GM19395 (cell line): ENCODE results near the gene COBL.

Experiments
- ATAC-seq: cut with Tn5 transposase; IDR thresholded peaks from one replicate; pipeline ENCODE4 v1.9.1; 2021; ENCODE audit warnings: mild to moderate bottlenecking, moderate library complexity; ENCODE audit not compliant: unreplicated experiment

Gene COBL

GRCh38 chr7:51152706-51153200 is 163.9 kb downstream of the COBL start:
- ATAC-seq: no peak

- ATAC-seq: no peak
Observed at GRCh38 chr7:51151455-51151854, 165.2 kb downstream of the COBL start.

GRCh38 chr7:51150193-51150592 is 166.4 kb downstream of the COBL start:
- no peak for ATAC-seq

- ATAC-seq: no peak
Observed at GRCh38 chr7:51148216-51148615, 168.4 kb downstream of the COBL start.

- ATAC-seq: no peak
Observed at GRCh38 chr7:51146816-51147586, 169.6 kb downstream of the COBL start.

GRCh38 chr7:51144178-51144577 is 172.4 kb downstream of the COBL start:
- ATAC-seq: no peak

GRCh38 chr7:51142741-51143385 is 173.7 kb downstream of the COBL start:
- no peak for ATAC-seq

- ATAC-seq: no peak
Observed at GRCh38 chr7:51141451-51142003, 175.1 kb downstream of the COBL start.

- no peak for ATAC-seq
Observed at GRCh38 chr7:51140199-51141164, 176.1 kb downstream of the COBL start.

- no peak for ATAC-seq
Observed at GRCh38 chr7:51139796-51140195, 176.8 kb downstream of the COBL start.

GRCh38 chr7:51138123-51139085 is 178.2 kb downstream of the COBL start:
- no peak for ATAC-seq

GRCh38 chr7:51135576-51135975 is 181.0 kb downstream of the COBL start:
- no peak for ATAC-seq

- ATAC-seq: no peak
Observed at GRCh38 chr7:51134013-51134441, 182.6 kb downstream of the COBL start.

GRCh38 chr7:51132661-51133060 is 183.9 kb downstream of the COBL start:
- ATAC-seq: no peak

GRCh38 chr7:51129527-51130472 is 186.8 kb downstream of the COBL start:
- ATAC-seq: no peak

- no peak for ATAC-seq
Observed at GRCh38 chr7:51128545-51129435, 187.8 kb downstream of the COBL start.

- ATAC-seq: no peak
Observed at GRCh38 chr7:51127618-51127904, 189.0 kb downstream of the COBL start.
